NCI-H2107 treated with DMSO at 0.1 percent for 48 hours (cell line): ENCODE measurements around the gene NXPE3.
A peak's percentile ranks its signal among the peaks of the same experiment; 100 is the strongest.

Source experiments
- DNase-seq: peaks from one replicate; lab custom pipeline; 2025; ENCODE audit not compliant: unreplicated experiment; lab: John Stamatoyannopoulos, UW

Gene NXPE3

GRCh38 chr3:101802179-101802578 lies 23.2 kb downstream of the NXPE3 start:
- no peak for DNase-seq

- peak; percentile 65 for DNase-seq
Measured at GRCh38 chr3:101803173-101803782, 24.3 kb downstream of the NXPE3 start.

GRCh38 chr3:101803939-101804338 lies 24.9 kb downstream of the NXPE3 start:
- no peak for DNase-seq

GRCh38 chr3:101806491-101806890 lies 27.5 kb downstream of the NXPE3 start:
- DNase-seq = no peak

- DNase-seq = no peak
Measured at GRCh38 chr3:101807888-101808287, 28.9 kb downstream of the NXPE3 start.

- DNase-seq = no peak
Measured at GRCh38 chr3:101809178-101810021, 30.4 kb downstream of the NXPE3 start.

GRCh38 chr3:101810022-101810418 lies 31.0 kb downstream of the NXPE3 start:
- DNase-seq = no peak

- no peak for DNase-seq
Measured at GRCh38 chr3:101811875-101812274, 32.9 kb downstream of the NXPE3 start.

GRCh38 chr3:101812895-101813294 lies 33.9 kb downstream of the NXPE3 start:
- DNase-seq = no peak

- DNase-seq = no peak
Measured at GRCh38 chr3:101813817-101814440, 34.9 kb downstream of the NXPE3 start.

GRCh38 chr3:101814835-101815234 lies 35.8 kb downstream of the NXPE3 start:
- no peak for DNase-seq

- no peak for DNase-seq
Measured at GRCh38 chr3:101816215-101817149, 37.5 kb downstream of the NXPE3 start.

GRCh38 chr3:101817992-101818391 lies 39.0 kb downstream of the NXPE3 start:
- DNase-seq = no peak

GRCh38 chr3:101819649-101820206 lies 40.7 kb downstream of the NXPE3 start:
- DNase-seq = no peak

GRCh38 chr3:101821503-101821902 lies 42.5 kb downstream of the NXPE3 start:
- no peak for DNase-seq

- no peak for DNase-seq
Measured at GRCh38 chr3:101823525-101823924, 44.5 kb downstream of the NXPE3 start.

- no peak for DNase-seq
Measured at GRCh38 chr3:101824702-101825101, 45.7 kb downstream of the NXPE3 start.

GRCh38 chr3:101825904-101826445 lies 47.0 kb downstream of the NXPE3 start:
- DNase-seq = no peak

GRCh38 chr3:101827211-101828174 lies 48.5 kb downstream of the NXPE3 start:
- DNase-seq = peak; percentile 62
